Testis (tissue), 3 donors: ENCODE data around the gene TRAF2. TPM values are rescaled to one million over a fixed set of nuclear protein-coding genes. Genes with fewer than 3 reads are reported as not detected.

Source experiments
- DNase-seq: peaks from one replicate; pipeline ENCODE4 v3.0.0-alpha.2; 2019
- H3K27ac ChIP-seq, 2 donors: fragments of 200-600 bp; sonication (generic); one replicate each; pipeline ENCODE4 v1.5.1; 2019
- H3K27me3 ChIP-seq: fragments of 200-600 bp; sonication (generic); one replicate; pipeline ENCODE4 v1.5.1; 2019
- H3K36me3 ChIP-seq: fragments of 200-600 bp; sonication (generic); one replicate; pipeline ENCODE4 v1.5.1; 2017; ENCODE audit warnings: low read depth; ENCODE audit errors: missing control alignments
- H3K4me1 ChIP-seq: fragments of 200-600 bp; sonication (generic); one replicate; pipeline ENCODE4 v1.5.1; 2019
- H3K4me3 ChIP-seq, 2 donors: fragments of 200-600 bp; sonication (generic); one replicate each; pipeline ENCODE4 v1.5.1; 2017 to 2019
- H3K9me3 ChIP-seq: fragments of 200-600 bp; sonication (generic); one replicate; pipeline ENCODE4 v1.5.1; 2017
- POLR2A ChIP-seq: fragments of 450-650 bp; IDR thresholded peaks from one replicate; pipeline ENCODE4 v1.6.1; 2017; ENCODE audit warnings: antibody characterized with exemption, mild to moderate bottlenecking, moderate library complexity
- WGBS, 2 donors: methylation state at CpG; one replicate each; pipeline ENCODE4 v1.1.5; 2018; 5-methylcytosine and 5-hydroxymethylcytosine counted together
- intact Hi-C: fragments of 100-400 bp; cut with DNase I; formaldehyde crosslinking; loops from one replicate; pipeline ENCODE4 v1.15.1; 2023; ENCODE audit warnings: low total_unique reads
- polyA plus RNA-seq: library from polyadenylated mRNA; stranded (reverse); fragments of 350-450 nt; fragmentation: Illumina TruSeq; extraction: RNeasy Lipid Tissue Mini Kit (QIAGEN cat#74804); gene quantifications from one replicate; pipeline ENCODE4 v1.2.3, GENCODE V29; 2014; ENCODE audit warnings: low read depth, low replicate concordance; ENCODE audit not compliant: insufficient read depth
- total RNA-seq, 2 donors: library from RNA; depleted of rRNA; stranded (reverse); fragments of >200 nt; gene quantifications; one replicate each; pipeline ENCODE4 v1.2.3, GENCODE V29; 2016
- TF ChIP-seq, protein P1 (sequence below), 3 experiments: fragments of 450-650 bp in 2 of 3; fragments of 200-600 bp in 1 of 3; sonication (generic) in 1 of 3; IDR thresholded peaks; one replicate each; pipeline ENCODE4 v1.5.1; 2016 to 2019; ENCODE audit warnings: antibody characterized with exemption in 3 of 3, mild to moderate bottlenecking in 2 of 3, moderate library complexity in 1 of 3

Gene TRAF2
- total and polyA plus RNA-seq, 3 donors from 2014 or later = 21.9 to 32.9 (median 23.7) TPM

DNA sequence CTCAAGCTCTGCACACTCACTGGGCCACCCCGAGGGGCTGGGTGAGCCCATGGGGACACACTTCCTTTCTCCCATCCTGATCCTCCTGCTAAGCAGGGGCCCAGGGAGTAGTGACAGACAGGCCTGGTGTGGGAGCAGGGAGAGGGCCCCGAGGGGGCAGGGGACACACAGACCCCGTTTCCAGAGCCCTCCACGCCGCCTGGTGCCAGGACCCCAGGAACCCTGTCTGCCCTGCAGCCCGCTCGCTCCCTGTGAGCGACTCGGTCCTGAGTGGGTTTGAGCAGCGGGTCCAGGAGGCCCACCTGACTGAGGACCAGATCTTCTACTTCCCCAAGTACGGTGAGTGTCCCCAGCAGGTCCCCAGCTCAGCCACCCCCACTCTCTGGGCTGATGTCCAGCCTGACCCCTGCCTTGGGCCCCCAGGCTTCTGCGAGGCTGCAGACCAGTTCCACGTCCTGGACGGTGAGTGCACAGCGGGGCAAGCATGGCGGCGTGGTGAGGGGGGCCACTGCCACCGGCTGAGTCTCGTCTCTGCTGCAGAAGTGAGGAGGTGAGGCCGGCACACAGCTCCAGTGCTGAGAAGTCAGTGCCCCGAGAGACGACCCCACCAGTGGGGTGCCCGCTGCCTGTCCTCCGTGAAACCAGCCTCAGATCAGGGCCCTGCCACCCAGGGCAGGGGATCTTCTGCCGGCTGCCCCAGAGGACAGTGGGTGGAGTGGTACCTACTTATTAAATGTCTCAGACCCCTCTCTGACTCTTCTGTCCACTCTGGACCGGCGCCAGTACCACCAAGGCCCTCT lies 60.1 kb downstream of the TRAF2 start:
- WGBS, 2 donors = 71 to 88% methylated on average over 18 to 27 of the region's 27 CpGs
- H3K4me1 ChIP-seq = peaks cover 52% of the 10 kb centered on the region
- no peaks in the 10 kb centered on the region for H3K9me3 ChIP-seq
- H3K4me3 ChIP-seq = no peak overlapping the region
- intact Hi-C loops = no loop called here
- no peak for DNase-seq
- H3K27me3 ChIP-seq = no peaks in the 10 kb centered on the region
- no peaks in the 10 kb centered on the region for H3K36me3 ChIP-seq
- H3K27ac ChIP-seq = peak overlapping the region in 1 of 2 donors; percentile 50
- TF ChIP-seq, protein P1, sequence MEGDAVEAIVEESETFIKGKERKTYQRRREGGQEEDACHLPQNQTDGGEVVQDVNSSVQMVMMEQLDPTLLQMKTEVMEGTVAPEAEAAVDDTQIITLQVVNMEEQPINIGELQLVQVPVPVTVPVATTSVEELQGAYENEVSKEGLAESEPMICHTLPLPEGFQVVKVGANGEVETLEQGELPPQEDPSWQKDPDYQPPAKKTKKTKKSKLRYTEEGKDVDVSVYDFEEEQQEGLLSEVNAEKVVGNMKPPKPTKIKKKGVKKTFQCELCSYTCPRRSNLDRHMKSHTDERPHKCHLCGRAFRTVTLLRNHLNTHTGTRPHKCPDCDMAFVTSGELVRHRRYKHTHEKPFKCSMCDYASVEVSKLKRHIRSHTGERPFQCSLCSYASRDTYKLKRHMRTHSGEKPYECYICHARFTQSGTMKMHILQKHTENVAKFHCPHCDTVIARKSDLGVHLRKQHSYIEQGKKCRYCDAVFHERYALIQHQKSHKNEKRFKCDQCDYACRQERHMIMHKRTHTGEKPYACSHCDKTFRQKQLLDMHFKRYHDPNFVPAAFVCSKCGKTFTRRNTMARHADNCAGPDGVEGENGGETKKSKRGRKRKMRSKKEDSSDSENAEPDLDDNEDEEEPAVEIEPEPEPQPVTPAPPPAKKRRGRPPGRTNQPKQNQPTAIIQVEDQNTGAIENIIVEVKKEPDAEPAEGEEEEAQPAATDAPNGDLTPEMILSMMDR (IDR thresholded peaks at IDR 0.05) = no peak
- no peak for TF ChIP-seq POLR2A

DNA sequence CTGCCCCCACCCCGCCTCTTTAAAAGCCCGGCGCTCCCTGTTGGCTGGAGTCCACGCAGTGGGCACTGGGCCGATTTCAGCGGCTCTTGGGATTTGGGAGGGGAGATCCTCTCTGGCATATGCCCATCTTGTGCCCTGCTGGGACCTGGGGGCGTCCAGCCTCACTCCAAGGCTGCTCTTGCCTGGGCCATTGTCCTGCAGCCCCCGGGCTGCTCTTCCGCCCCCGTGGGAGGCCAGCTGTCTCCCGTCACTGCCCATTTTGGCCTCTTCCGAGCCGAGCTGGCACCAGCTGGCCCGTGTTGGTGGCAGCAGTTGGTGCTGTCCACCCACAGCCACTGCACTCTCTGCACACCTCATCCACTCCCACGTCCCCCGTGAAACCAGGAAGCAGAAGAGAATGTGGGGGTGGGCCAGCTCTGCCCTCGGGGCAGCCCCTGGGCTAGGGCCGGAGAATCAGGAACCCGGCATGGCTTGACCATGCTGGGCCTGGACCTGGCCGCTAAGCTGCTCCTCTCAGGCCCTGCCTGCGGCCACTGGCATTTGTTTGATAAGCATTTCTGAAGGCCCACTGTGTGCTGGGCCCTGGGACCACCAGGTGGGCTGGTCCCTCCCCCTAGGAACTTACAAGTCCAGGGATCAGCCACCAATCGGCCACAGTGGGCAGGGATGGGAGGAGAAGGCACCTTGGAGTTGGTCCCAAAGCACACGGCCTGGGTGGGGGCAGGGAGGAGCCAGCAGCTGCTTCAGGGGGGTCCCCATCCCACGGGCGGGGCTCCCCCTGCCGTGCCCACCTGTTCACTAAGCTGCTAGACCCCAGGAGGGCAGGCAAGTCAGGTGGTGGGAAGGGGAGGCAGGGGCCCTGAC lies 60.9 kb downstream of the TRAF2 start:
- TF ChIP-seq, protein P1 (IDR thresholded peaks at IDR 0.05) = no peak
- no peak for TF ChIP-seq POLR2A
- Histone ChIP-seq H3K9me3 (no peaks in the 10 kb centered on the region), H3K4me1 (peaks cover 60% of the 10 kb centered on the region), H3K4me3 (no peak overlapping the region), H3K27me3 (no peaks in the 10 kb centered on the region), H3K27ac (peak overlapping the region; percentile 26 to 50), H3K36me3 (no peaks in the 10 kb centered on the region)
- intact Hi-C loops = no loop called here
- 66 to 88% methylated on average over 6 to 26 of the region's 26 CpGs for WGBS, 2 donors
- DNase-seq = no peak

DNA sequence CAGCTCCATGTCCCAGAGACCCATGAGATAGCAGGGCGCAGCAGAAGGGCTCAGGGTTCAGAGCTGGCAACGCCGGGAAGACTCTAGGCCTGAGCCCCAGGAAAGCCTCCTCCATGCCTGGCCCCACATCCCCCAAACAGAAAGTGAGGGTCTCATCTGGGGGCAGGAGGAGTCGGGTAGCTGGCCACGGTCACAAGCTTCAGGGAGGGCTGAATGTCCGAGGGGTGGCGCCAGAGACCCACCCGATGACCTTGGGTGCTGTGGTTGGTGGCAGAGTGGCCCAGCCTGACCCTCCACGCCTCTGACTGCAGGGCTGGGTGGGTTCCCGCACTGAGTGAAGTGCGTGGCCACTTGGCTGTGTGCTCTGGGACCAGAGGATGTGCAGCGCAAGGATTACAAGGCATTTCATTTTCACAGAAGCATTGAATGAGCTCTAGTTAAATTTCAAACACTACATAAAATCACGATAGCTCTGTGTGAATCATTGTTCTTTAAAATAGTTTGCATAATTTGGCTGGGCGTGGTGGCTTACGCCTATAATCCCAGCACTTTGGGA lies 61.7 kb downstream of the TRAF2 start:
- Histone ChIP-seq H3K27me3 (no peaks in the 10 kb centered on the region), H3K36me3 (no peaks in the 10 kb centered on the region), H3K27ac (peak overlapping the region; percentile 26 to 50), H3K4me1 (peaks cover 64% of the 10 kb centered on the region), H3K4me3 (no peak overlapping the region), H3K9me3 (no peaks in the 10 kb centered on the region)
- 36 to 52% methylated on average over 11 to 15 of the region's 15 CpGs for WGBS, 2 donors
- peak; percentile 71 for DNase-seq
- intact Hi-C loops = no loop called here
- TF ChIP-seq, protein P1 (IDR thresholded peaks at IDR 0.05) = peak; percentile 36 to 40 (median 36)
- TF ChIP-seq POLR2A = no peak

DNA sequence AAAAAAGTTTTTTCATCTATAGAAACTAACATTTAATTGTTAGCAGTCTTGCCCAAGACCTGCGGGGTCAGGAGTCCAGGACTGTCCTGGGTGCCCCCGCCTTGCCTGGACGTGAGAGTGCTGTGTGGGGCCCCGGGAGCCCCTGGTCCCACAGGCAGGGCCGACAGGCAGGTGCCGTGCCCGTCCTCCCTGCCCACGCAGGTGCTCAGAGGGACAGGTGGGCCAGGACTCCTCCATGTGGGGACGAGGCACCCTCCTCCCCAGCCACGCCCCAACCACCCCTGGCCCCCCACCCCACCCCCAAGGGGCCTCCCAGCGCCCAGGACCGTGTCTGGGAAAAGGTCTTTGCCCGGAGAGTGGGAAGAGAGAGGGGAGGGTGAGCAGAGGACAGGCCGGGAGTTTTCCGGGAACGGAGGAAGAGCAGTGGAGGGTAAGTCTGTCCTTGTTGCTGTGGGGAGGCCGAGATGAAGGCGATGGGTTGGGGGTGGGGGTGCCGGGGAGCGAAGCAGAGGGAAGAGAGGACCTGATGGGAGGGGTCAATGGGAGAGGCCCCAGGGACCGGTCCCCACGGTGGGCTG lies 63.0 kb downstream of the TRAF2 start:
- H3K27ac ChIP-seq = peak overlapping the region; percentile 70
- peaks cover 58% of the 10 kb centered on the region for H3K4me1 ChIP-seq
- no peaks in the 10 kb centered on the region for H3K9me3 ChIP-seq
- TF ChIP-seq, protein P1 (IDR thresholded peaks at IDR 0.05) = no peak
- TF ChIP-seq POLR2A = no peak
- peak overlapping the region; percentile 61 to 75 for H3K4me3 ChIP-seq
- H3K27me3 ChIP-seq = no peaks in the 10 kb centered on the region
- intact Hi-C loops = no loop called here
- DNase-seq = no peak
- H3K36me3 ChIP-seq = no peaks in the 10 kb centered on the region
- WGBS, 2 donors = 9 to 13% methylated on average over 22 of the region's 22 CpGs
